IMR-90 (cell line): ENCODE measurements around the gene ARHGEF17. TPM values are rescaled to one million over a fixed set of nuclear protein-coding genes. Genes with fewer than 3 reads are reported as not detected.

Source experiments
- BHLHE40 ChIP-seq: fragments of 150-350 bp; IDR thresholded peaks from 2 replicates; pipeline ENCODE4 v1.6.1; 2016; ENCODE audit warnings: mild to moderate bottlenecking, low read depth, low read length
- polyA plus RNA-seq, 3 experiments: library from polyadenylated mRNA; depleted of rRNA; stranded (reverse); fragments of >200 nt; gene quantifications; 2 replicates each; pipeline ENCODE4 v1.2.3, GENCODE V29; 2012; ENCODE audit warnings: low replicate concordance in 1 of 3
- total RNA-seq: library from RNA; depleted of rRNA; stranded (reverse); fragments of >200 nt; gene quantifications from 2 replicates; pipeline ENCODE4 v1.2.3, GENCODE V29; 2012
- TF ChIP-seq, protein P1 (sequence below): conservative IDR thresholded peaks from 2 replicates; pipeline ENCODE4 v1.5.1; 2012; ENCODE audit warnings: mild to moderate bottlenecking, low read depth, low read length, improper control_type of control experiment

Gene ARHGEF17
- total and polyA plus RNA-seq, 2 of the 4 experiments (the other 2 are of a cell fraction), result 21.7 to 97.7 TPM

GRCh38 chr11:73320763-73321603 lies 12.9 kb downstream of the ARHGEF17 start (continued):
- TF ChIP-seq, protein P1, sequence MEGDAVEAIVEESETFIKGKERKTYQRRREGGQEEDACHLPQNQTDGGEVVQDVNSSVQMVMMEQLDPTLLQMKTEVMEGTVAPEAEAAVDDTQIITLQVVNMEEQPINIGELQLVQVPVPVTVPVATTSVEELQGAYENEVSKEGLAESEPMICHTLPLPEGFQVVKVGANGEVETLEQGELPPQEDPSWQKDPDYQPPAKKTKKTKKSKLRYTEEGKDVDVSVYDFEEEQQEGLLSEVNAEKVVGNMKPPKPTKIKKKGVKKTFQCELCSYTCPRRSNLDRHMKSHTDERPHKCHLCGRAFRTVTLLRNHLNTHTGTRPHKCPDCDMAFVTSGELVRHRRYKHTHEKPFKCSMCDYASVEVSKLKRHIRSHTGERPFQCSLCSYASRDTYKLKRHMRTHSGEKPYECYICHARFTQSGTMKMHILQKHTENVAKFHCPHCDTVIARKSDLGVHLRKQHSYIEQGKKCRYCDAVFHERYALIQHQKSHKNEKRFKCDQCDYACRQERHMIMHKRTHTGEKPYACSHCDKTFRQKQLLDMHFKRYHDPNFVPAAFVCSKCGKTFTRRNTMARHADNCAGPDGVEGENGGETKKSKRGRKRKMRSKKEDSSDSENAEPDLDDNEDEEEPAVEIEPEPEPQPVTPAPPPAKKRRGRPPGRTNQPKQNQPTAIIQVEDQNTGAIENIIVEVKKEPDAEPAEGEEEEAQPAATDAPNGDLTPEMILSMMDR, result no peak
- no peak for TF ChIP-seq BHLHE40
